Trophoblast cell (in vitro differentiated cells and primary cell): ENCODE data around the gene EVPL.
"Not testable (repeated sequence)": the region's sequence is repeated elsewhere in the genome, so short reads cannot be mapped to it uniquely, and the experiment has no call there.

Source experiments
- DNase-seq, 2 donors: peaks; one replicate each; pipeline ENCODE4 v3.0.0-alpha.2; 2016
- H2AFZ ChIP-seq: 2 replicates; pipeline ENCODE4 v1.6.1; 2013; ENCODE audit warnings: low read length, moderate library complexity, mild to moderate bottlenecking; ENCODE audit not compliant: insufficient read depth, poor library complexity
- H2AK5ac ChIP-seq: 2 replicates; pipeline ENCODE4 v1.6.1; 2013; ENCODE audit warnings: mild to moderate bottlenecking, low read length
- H2BK120ac ChIP-seq: 2 replicates; pipeline ENCODE4 v1.6.1; 2013; ENCODE audit warnings: low read length, mild to moderate bottlenecking, moderate library complexity; ENCODE audit not compliant: insufficient read depth, poor library complexity
- H2BK12ac ChIP-seq: 2 replicates; pipeline ENCODE4 v1.6.1; 2013; ENCODE audit warnings: mild to moderate bottlenecking, low read length, moderate library complexity
- H2BK5ac ChIP-seq: 2 replicates; pipeline ENCODE4 v1.6.1; 2013; ENCODE audit warnings: low read length, low read depth, moderate library complexity, mild to moderate bottlenecking; ENCODE audit not compliant: poor library complexity
- H3K14ac ChIP-seq: 2 replicates; pipeline ENCODE4 v1.6.1; 2013; ENCODE audit warnings: mild to moderate bottlenecking, low read length
- H3K18ac ChIP-seq: 2 replicates; pipeline ENCODE4 v1.6.1; 2013; ENCODE audit warnings: mild to moderate bottlenecking, low read length
- H3K23ac ChIP-seq: 2 replicates; pipeline ENCODE4 v1.6.1; 2013; ENCODE audit warnings: low read length
- H3K27ac ChIP-seq: 2 replicates; pipeline ENCODE4 v1.5.1; 2013; ENCODE audit warnings: low read depth, mild to moderate bottlenecking, inconsistent platforms, low read length, moderate library complexity
- H3K27me3 ChIP-seq: 2 replicates; pipeline ENCODE4 v1.6.1; 2013; ENCODE audit warnings: inconsistent platforms, mild to moderate bottlenecking, low read length, moderate library complexity; ENCODE audit not compliant: insufficient read depth
- H3K36me3 ChIP-seq, 2 experiments: 1 replicate in 1 of 2; 2 replicates in 1 of 2; pipeline ENCODE4 v1.6.1; 2013; ENCODE audit warnings: low read length in 2 of 2, mild to moderate bottlenecking in 2 of 2, moderate library complexity in 1 of 2; ENCODE audit not compliant: insufficient read depth in 2 of 2, control insufficient read depth in 1 of 2
- H3K4ac ChIP-seq: 2 replicates; pipeline ENCODE4 v1.6.1; 2013; ENCODE audit warnings: low read depth, mild to moderate bottlenecking, low read length, moderate library complexity
- H3K4me1 ChIP-seq, 2 experiments: 1 replicate in 1 of 2; 2 replicates in 1 of 2; pipeline ENCODE4 v1.6.1; 2013; ENCODE audit warnings: low read length in 2 of 2, mild to moderate bottlenecking in 2 of 2, moderate library complexity in 1 of 2; ENCODE audit not compliant: insufficient read depth in 2 of 2, control insufficient read depth in 1 of 2
- H3K4me2 ChIP-seq: 2 replicates; pipeline ENCODE4 v1.6.1; 2013; ENCODE audit warnings: inconsistent platforms, mild to moderate bottlenecking, low read length, moderate library complexity
- H3K4me3 ChIP-seq: 2 replicates; pipeline ENCODE4 v1.5.1; 2013; ENCODE audit warnings: mild to moderate bottlenecking, low read depth, low read length, inconsistent platforms
- H3K79me1 ChIP-seq: one replicate; pipeline ENCODE4 v1.6.1; 2013; ENCODE audit warnings: low read length
- H3K79me2 ChIP-seq: 2 replicates; pipeline ENCODE4 v1.6.1; 2013; ENCODE audit warnings: low read length, mild to moderate bottlenecking; ENCODE audit not compliant: control insufficient read depth, insufficient read depth, poor library complexity
- H3K9ac ChIP-seq: 2 replicates; pipeline ENCODE4 v1.6.1; 2013; ENCODE audit warnings: mild to moderate bottlenecking, low read length
- H3K9me3 ChIP-seq: 2 replicates; pipeline ENCODE4 v1.6.1; 2013; ENCODE audit warnings: low read depth, mild to moderate bottlenecking, control low read depth, inconsistent platforms, low read length; ENCODE audit not compliant: insufficient read depth
- H4K12ac ChIP-seq: 2 replicates; pipeline ENCODE4 v1.6.1; 2013; ENCODE audit warnings: low read depth, mild to moderate bottlenecking, low read length, moderate library complexity
- H4K8ac ChIP-seq: 2 replicates; pipeline ENCODE4 v1.6.1; 2013; ENCODE audit warnings: low read depth, mild to moderate bottlenecking, low read length, moderate library complexity
- H4K91ac ChIP-seq: one replicate; pipeline ENCODE4 v1.6.1; 2013; ENCODE audit warnings: low read depth, mild to moderate bottlenecking, low read length, moderate library complexity
- WGBS: extraction: QIAGEN DNeasy Blood & Tissue Kit; methylation state at CpG from one replicate; pipeline ENCODE4 v1.1.7; 2013; ENCODE audit warnings: missing lambda C conversion rate; ENCODE audit not compliant: insufficient read length, insufficient coverage; ENCODE audit errors: extremely low coverage; 5-methylcytosine and 5-hydroxymethylcytosine counted together

The EVPL gene

GRCh38 chr17:75970011-75970523 is 57.0 kb downstream of the EVPL start:
- no peak overlapping the region for H3K27ac ChIP-seq
- no peak overlapping the region for H2AFZ ChIP-seq
- H3K9ac ChIP-seq = no peak overlapping the region
- H3K4me3 ChIP-seq = no peak overlapping the region
- no peak for DNase-seq
- no peak overlapping the region for H3K18ac ChIP-seq
- no peak overlapping the region for H2BK5ac ChIP-seq
- H2AK5ac ChIP-seq = no peak overlapping the region
- H4K12ac ChIP-seq = no peak overlapping the region
- no peaks in the 10 kb centered on the region for H3K27me3 ChIP-seq
- no peaks in the 10 kb centered on the region for H3K79me1 ChIP-seq
- no peak overlapping the region for H3K23ac ChIP-seq
- H3K4me1 ChIP-seq = no peaks in the 10 kb centered on the region
- H3K4me2 ChIP-seq = no peak overlapping the region
- no peaks in the 10 kb centered on the region for H3K79me2 ChIP-seq
- H3K14ac ChIP-seq = no peak overlapping the region
- WGBS = no CpG with 5 or more reads among the region's 4 CpGs
- no peaks in the 10 kb centered on the region for H3K9me3 ChIP-seq
- H3K36me3 ChIP-seq = peaks cover 17 to 24% of the 10 kb centered on the region in 2 experiments
- H2BK120ac ChIP-seq = no peak overlapping the region
- no peak overlapping the region for H2BK12ac ChIP-seq
- peak overlapping the region; percentile 76 for H3K4ac ChIP-seq
- H4K91ac ChIP-seq = no peak overlapping the region
- H4K8ac ChIP-seq = no peak overlapping the region

GRCh38 chr17:75969044-75969443 is 58.1 kb downstream of the EVPL start:
- H3K23ac ChIP-seq, H3K14ac ChIP-seq, H3K18ac ChIP-seq, H3K4me1 ChIP-seq, H4K12ac ChIP-seq, H3K79me1 ChIP-seq, H3K9ac ChIP-seq, H2AFZ ChIP-seq, H4K8ac ChIP-seq, H3K4me3 ChIP-seq, H3K27me3 ChIP-seq, H2AK5ac ChIP-seq, H3K9me3 ChIP-seq, H4K91ac ChIP-seq, H3K79me2 ChIP-seq, H2BK12ac ChIP-seq, H2BK5ac ChIP-seq, DNase-seq, H3K4me2 ChIP-seq, H3K27ac ChIP-seq, H2BK120ac ChIP-seq, H3K4ac ChIP-seq: not testable (repeated sequence)
- no CpG with 5 or more reads among the region's 10 CpGs for WGBS
- peaks cover 15 to 22% of the 10 kb centered on the region in 2 experiments for H3K36me3 ChIP-seq

- no peaks in the 10 kb centered on the region for H3K79me2 ChIP-seq
- WGBS = no CpG with 5 or more reads among the region's 6 CpGs
- no peak overlapping the region for H4K91ac ChIP-seq
- no peak overlapping the region for H2BK120ac ChIP-seq
- no peak overlapping the region for H2BK12ac ChIP-seq
- no peak overlapping the region for H3K9ac ChIP-seq
- H3K27me3 ChIP-seq = no peaks in the 10 kb centered on the region
- no peak overlapping the region for H4K12ac ChIP-seq
- peaks cover 5 to 15% of the 10 kb centered on the region in 2 experiments for H3K36me3 ChIP-seq
- H3K18ac ChIP-seq = no peak overlapping the region
- H3K9me3 ChIP-seq = no peaks in the 10 kb centered on the region
- no peak overlapping the region for H3K4me2 ChIP-seq
- no peak overlapping the region for H3K14ac ChIP-seq
- no peaks in the 10 kb centered on the region for H3K79me1 ChIP-seq
- no peaks in the 10 kb centered on the region for H3K4me1 ChIP-seq
- no peak overlapping the region for H3K27ac ChIP-seq
- peak overlapping the region; percentile 52 for H3K4ac ChIP-seq
- no peak overlapping the region for H4K8ac ChIP-seq
- no peak overlapping the region for H2BK5ac ChIP-seq
- no peak overlapping the region for H2AK5ac ChIP-seq
- H3K23ac ChIP-seq = no peak overlapping the region
- DNase-seq = peak; percentile 64 to 84
- no peak overlapping the region for H2AFZ ChIP-seq
- no peak overlapping the region for H3K4me3 ChIP-seq
Observed at GRCh38 chr17:75965468-75965867, 61.6 kb downstream of the EVPL start.

GRCh38 chr17:75959839-75960511 is 67.1 kb downstream of the EVPL start:
- H3K4me3 ChIP-seq = no peak overlapping the region
- peaks cover 17 to 20% of the 10 kb centered on the region in 2 experiments for H3K36me3 ChIP-seq
- H3K27me3 ChIP-seq = no peaks in the 10 kb centered on the region
- H4K8ac ChIP-seq = no peak overlapping the region
- H3K4me2 ChIP-seq = no peak overlapping the region
- H3K14ac ChIP-seq = no peak overlapping the region
- no peaks in the 10 kb centered on the region for H3K79me1 ChIP-seq
- no peak overlapping the region for H3K23ac ChIP-seq
- no peaks in the 10 kb centered on the region for H3K4me1 ChIP-seq
- H3K4ac ChIP-seq = no peak overlapping the region
- no peak overlapping the region for H2AK5ac ChIP-seq
- H4K12ac ChIP-seq = no peak overlapping the region
- no peak overlapping the region for H3K9ac ChIP-seq
- H3K18ac ChIP-seq = no peak overlapping the region
- no peak overlapping the region for H2BK12ac ChIP-seq
- H2BK120ac ChIP-seq = no peak overlapping the region
- no peak for DNase-seq
- WGBS = no CpG with 5 or more reads among the region's 11 CpGs
- no peaks in the 10 kb centered on the region for H3K9me3 ChIP-seq
- H3K79me2 ChIP-seq = no peaks in the 10 kb centered on the region
- no peak overlapping the region for H2AFZ ChIP-seq
- no peak overlapping the region for H2BK5ac ChIP-seq
- no peak overlapping the region for H4K91ac ChIP-seq
- no peak overlapping the region for H3K27ac ChIP-seq
